HEK293 (cell line): ENCODE data around the gene ELOVL1.

Experiments
- BCL11B ChIP-seq: fragments of 450-650 bp; formaldehyde crosslinking; IDR thresholded peaks from 2 replicates; pipeline ENCODE4 v1.5.1; 2016; ENCODE audit warnings: low read depth, missing biosample characterization, missing genetic modification characterization
- KLF9 ChIP-seq: fragments of 450-650 bp; formaldehyde crosslinking; IDR thresholded peaks from 2 replicates; pipeline ENCODE4 v1.5.1; 2016; ENCODE audit warnings: missing biosample characterization, missing genetic modification characterization, low read depth
- MZF1 ChIP-seq: fragments of 450-650 bp; formaldehyde crosslinking; IDR thresholded peaks from 2 replicates; pipeline ENCODE4 v1.5.1; 2017; ENCODE audit warnings: missing biosample characterization, missing genetic modification characterization, borderline replicate concordance
- REPIN1 ChIP-seq: fragments of 450-650 bp; formaldehyde crosslinking; IDR thresholded peaks from 2 replicates; pipeline ENCODE4 v1.5.1; 2017; ENCODE audit warnings: missing biosample characterization, missing genetic modification characterization, low read depth
- ZBTB48 ChIP-seq: fragments of 450-650 bp; formaldehyde crosslinking; IDR thresholded peaks from 2 replicates; pipeline ENCODE4 v1.5.1; 2016; ENCODE audit warnings: missing biosample characterization, missing genetic modification characterization
- ZBTB8A ChIP-seq: fragments of 450-650 bp; formaldehyde crosslinking; IDR thresholded peaks from 2 replicates; pipeline ENCODE4 v1.5.1; 2016; ENCODE audit warnings: missing biosample characterization, missing genetic modification characterization
- ZFP69B ChIP-seq: fragments of 450-650 bp; formaldehyde crosslinking; IDR thresholded peaks from 2 replicates; pipeline ENCODE4 v1.5.1; 2016; ENCODE audit warnings: missing biosample characterization, missing genetic modification characterization
- ZNF169 ChIP-seq: fragments of 450-650 bp; formaldehyde crosslinking; IDR thresholded peaks from 2 replicates; pipeline ENCODE4 v1.5.1; 2016; ENCODE audit warnings: missing biosample characterization, missing genetic modification characterization
- ZNF391 ChIP-seq: fragments of 450-650 bp; formaldehyde crosslinking; IDR thresholded peaks from 2 replicates; pipeline ENCODE4 v1.5.1; 2016; ENCODE audit warnings: low read depth, missing biosample characterization, missing genetic modification characterization, borderline replicate concordance
- ZNF394 ChIP-seq: fragments of 450-650 bp; formaldehyde crosslinking; IDR thresholded peaks from 2 replicates; pipeline ENCODE4 v1.5.1; 2016; ENCODE audit warnings: missing biosample characterization, missing genetic modification characterization, mild to moderate bottlenecking, moderate library complexity, borderline replicate concordance
- ZNF530 ChIP-seq: fragments of 450-650 bp; formaldehyde crosslinking; IDR thresholded peaks from 2 replicates; pipeline ENCODE4 v1.5.1; 2016; ENCODE audit warnings: low read depth, missing biosample characterization, missing genetic modification characterization
- ZNF571 ChIP-seq: fragments of 450-650 bp; formaldehyde crosslinking; IDR thresholded peaks from 2 replicates; pipeline ENCODE4 v1.5.0; 2017; ENCODE audit warnings: missing biosample characterization, missing genetic modification characterization
- ZNF610 ChIP-seq: fragments of 450-650 bp; formaldehyde crosslinking; IDR thresholded peaks from 2 replicates; pipeline ENCODE4 v1.5.1; 2016; ENCODE audit warnings: missing biosample characterization, missing genetic modification characterization, borderline replicate concordance
- ZNF629 ChIP-seq: fragments of 450-650 bp; formaldehyde crosslinking; IDR thresholded peaks from 2 replicates; pipeline ENCODE4 v1.5.1; 2017; ENCODE audit warnings: missing biosample characterization, missing genetic modification characterization
- ZNF654 ChIP-seq: fragments of 450-650 bp; formaldehyde crosslinking; IDR thresholded peaks from 2 replicates; pipeline ENCODE4 v1.5.1; 2016; ENCODE audit warnings: low read depth, missing biosample characterization, missing genetic modification characterization
- ZNF791 ChIP-seq: fragments of 450-650 bp; formaldehyde crosslinking; IDR thresholded peaks from 2 replicates; pipeline ENCODE4 v1.5.1; 2016; ENCODE audit warnings: missing biosample characterization, missing genetic modification characterization
- ZNF843 ChIP-seq: fragments of 450-650 bp; formaldehyde crosslinking; IDR thresholded peaks from 2 replicates; pipeline ENCODE4 v1.5.1; 2016; ENCODE audit warnings: missing biosample characterization, missing genetic modification characterization
- ZSCAN23 ChIP-seq: fragments of 450-650 bp; formaldehyde crosslinking; IDR thresholded peaks from 2 replicates; pipeline ENCODE4 v1.5.1; 2016; ENCODE audit warnings: missing biosample characterization, missing genetic modification characterization
- ZXDB ChIP-seq: fragments of 450-650 bp; formaldehyde crosslinking; IDR thresholded peaks from 2 replicates; pipeline ENCODE4 v1.5.1; 2016; ENCODE audit warnings: missing biosample characterization, missing genetic modification characterization
- TF ChIP-seq, protein P1 (sequence below): fragments of 450-650 bp; formaldehyde crosslinking; IDR thresholded peaks from 2 replicates; pipeline ENCODE4 v1.5.1; 2017; ENCODE audit warnings: missing biosample characterization, missing genetic modification characterization
- TF ChIP-seq, protein P2 (sequence below): fragments of 450-650 bp; formaldehyde crosslinking; IDR thresholded peaks from 2 replicates; pipeline ENCODE4 v1.5.1; 2017; ENCODE audit warnings: missing biosample characterization, missing genetic modification characterization
- TF ChIP-seq, protein P3 (sequence below): fragments of 450-650 bp; formaldehyde crosslinking; IDR thresholded peaks from 2 replicates; pipeline ENCODE4 v1.5.1; 2016; ENCODE audit warnings: missing biosample characterization, missing genetic modification characterization, low read depth
- TF ChIP-seq, protein P4 (sequence below): fragments of 450-650 bp; formaldehyde crosslinking; IDR thresholded peaks from 2 replicates; pipeline ENCODE4 v1.5.1; 2016; ENCODE audit warnings: missing biosample characterization, missing genetic modification characterization
- TF ChIP-seq, protein P5 (sequence below): fragments of 450-650 bp; formaldehyde crosslinking; IDR thresholded peaks from 2 replicates; pipeline ENCODE4 v1.5.1; 2016; ENCODE audit warnings: missing biosample characterization, missing genetic modification characterization
- TF ChIP-seq, protein P6 (sequence below): fragments of 450-650 bp; formaldehyde crosslinking; IDR thresholded peaks from 2 replicates; pipeline ENCODE4 v1.5.0; 2017; ENCODE audit warnings: missing biosample characterization, missing genetic modification characterization, borderline replicate concordance
- TF ChIP-seq, protein P7 (sequence below): sonication (generic); formaldehyde crosslinking; IDR thresholded peaks from 2 replicates; pipeline ENCODE4 v1.8.1; 2022; ENCODE audit warnings: mild to moderate bottlenecking, moderate library complexity, missing genetic modification reagents

Gene ELOVL1

DNA sequence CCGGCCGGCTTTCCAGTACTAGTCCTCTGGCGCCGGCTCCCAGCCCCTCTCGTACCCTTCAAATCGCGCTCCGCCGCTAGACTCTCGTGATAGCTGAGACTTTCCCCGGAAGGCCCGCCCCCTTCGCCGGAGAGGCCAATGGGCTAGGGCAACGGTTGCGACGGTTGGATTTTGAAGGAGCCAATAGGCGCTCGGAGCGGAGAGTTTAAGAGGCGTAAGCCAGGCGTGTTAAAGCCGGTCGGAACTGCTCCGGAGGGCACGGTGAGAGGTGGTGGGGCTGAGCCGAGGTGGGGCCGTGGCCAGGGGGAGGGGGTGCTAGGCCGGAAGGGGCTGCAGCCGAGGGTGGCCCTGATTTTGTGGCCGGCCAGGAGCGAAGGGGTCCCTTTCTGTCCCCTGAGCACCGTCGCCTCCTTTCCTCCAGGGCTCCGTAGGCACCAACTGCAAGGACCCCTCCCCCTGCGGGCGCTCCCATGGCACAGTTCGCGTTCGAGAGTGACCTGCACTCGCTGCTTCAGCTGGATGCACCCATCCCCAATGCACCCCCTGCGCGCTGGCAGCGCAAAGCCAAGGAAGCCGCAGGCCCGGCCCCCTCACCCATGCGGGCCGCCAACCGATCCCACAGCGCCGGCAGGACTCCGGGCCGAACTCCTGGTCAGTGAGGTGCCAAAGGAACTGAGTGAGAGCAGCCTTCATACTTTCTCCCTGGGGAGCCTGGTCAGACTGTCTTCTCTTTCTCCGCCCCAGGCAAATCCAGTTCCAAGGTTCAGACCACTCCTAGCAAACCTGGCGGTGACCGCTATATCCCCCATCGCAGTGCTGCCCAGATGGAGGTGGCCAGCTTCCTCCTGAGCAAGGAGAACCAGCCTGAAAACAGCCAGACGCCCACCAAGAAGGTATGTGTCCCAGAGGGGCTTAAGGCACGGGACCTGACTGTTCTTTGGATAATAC is 8.8 kb downstream of the ELOVL1 start, which contains the start of gene CDC20 (continued):
- 0 out of 2 replicates have a peak, but pooled peaks have one; percentile 18 for TF ChIP-seq BCL11B (tag by site-specific recombination)
- no peak for TF ChIP-seq ZNF394
- peak; percentile 73 for TF ChIP-seq ZNF610 (tag by site-specific recombination)
- TF ChIP-seq ZXDB, result peak; percentile 50; the same call in 1 of the 2 replicates
- TF ChIP-seq ZNF530 (tag by site-specific recombination), result no peak
- peak; percentile 11; the same call in 1 of the 2 replicates for TF ChIP-seq ZNF843 (tag by site-specific recombination)
- TF ChIP-seq, protein P1, sequence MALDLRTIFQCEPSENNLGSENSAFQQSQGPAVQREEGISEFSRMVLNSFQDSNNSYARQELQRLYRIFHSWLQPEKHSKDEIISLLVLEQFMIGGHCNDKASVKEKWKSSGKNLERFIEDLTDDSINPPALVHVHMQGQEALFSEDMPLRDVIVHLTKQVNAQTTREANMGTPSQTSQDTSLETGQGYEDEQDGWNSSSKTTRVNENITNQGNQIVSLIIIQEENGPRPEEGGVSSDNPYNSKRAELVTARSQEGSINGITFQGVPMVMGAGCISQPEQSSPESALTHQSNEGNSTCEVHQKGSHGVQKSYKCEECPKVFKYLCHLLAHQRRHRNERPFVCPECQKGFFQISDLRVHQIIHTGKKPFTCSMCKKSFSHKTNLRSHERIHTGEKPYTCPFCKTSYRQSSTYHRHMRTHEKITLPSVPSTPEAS (tag by site-specific recombination), result no peak
- TF ChIP-seq, protein P2, sequence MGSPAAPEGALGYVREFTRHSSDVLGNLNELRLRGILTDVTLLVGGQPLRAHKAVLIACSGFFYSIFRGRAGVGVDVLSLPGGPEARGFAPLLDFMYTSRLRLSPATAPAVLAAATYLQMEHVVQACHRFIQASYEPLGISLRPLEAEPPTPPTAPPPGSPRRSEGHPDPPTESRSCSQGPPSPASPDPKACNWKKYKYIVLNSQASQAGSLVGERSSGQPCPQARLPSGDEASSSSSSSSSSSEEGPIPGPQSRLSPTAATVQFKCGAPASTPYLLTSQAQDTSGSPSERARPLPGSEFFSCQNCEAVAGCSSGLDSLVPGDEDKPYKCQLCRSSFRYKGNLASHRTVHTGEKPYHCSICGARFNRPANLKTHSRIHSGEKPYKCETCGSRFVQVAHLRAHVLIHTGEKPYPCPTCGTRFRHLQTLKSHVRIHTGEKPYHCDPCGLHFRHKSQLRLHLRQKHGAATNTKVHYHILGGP, result no peak
- TF ChIP-seq, protein P3, sequence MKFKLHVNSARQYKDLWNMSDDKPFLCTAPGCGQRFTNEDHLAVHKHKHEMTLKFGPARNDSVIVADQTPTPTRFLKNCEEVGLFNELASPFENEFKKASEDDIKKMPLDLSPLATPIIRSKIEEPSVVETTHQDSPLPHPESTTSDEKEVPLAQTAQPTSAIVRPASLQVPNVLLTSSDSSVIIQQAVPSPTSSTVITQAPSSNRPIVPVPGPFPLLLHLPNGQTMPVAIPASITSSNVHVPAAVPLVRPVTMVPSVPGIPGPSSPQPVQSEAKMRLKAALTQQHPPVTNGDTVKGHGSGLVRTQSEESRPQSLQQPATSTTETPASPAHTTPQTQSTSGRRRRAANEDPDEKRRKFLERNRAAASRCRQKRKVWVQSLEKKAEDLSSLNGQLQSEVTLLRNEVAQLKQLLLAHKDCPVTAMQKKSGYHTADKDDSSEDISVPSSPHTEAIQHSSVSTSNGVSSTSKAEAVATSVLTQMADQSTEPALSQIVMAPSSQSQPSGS, result no peak
- TF ChIP-seq, protein P4, sequence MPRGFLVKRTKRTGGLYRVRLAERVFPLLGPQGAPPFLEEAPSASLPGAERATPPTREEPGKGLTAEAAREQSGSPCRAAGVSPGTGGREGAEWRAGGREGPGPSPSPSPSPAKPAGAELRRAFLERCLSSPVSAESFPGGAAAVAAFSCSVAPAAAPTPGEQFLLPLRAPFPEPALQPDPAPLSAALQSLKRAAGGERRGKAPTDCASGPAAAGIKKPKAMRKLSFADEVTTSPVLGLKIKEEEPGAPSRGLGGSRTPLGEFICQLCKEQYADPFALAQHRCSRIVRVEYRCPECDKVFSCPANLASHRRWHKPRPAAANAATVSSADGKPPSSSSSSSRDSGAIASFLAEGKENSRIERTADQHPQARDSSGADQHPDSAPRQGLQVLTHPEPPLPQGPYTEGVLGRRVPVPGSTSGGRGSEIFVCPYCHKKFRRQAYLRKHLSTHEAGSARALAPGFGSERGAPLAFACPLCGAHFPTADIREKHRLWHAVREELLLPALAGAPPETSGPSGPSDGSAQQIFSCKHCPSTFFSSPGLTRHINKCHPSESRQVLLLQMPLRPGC (tag by site-specific recombination), result no peak
- no peak for TF ChIP-seq ZNF391 (tag by site-specific recombination)
- no peak for TF ChIP-seq ZNF654 (tag by site-specific recombination)
- TF ChIP-seq, protein P5, sequence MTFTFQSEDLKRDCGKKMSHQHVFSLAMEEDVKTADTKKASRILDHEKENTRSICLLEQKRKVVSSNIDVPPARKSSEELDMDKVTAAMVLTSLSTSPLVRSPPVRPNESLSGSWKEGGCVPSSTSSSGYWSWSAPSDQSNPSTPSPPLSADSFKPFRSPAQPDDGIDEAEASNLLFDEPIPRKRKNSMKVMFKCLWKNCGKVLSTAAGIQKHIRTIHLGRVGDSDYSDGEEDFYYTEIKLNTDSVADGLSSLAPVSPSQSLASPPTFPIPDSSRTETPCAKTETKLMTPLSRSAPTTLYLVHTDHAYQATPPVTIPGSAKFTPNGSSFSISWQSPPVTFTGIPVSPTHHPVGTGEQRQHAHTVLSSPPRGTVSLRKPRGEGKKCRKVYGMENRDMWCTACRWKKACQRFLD, result peak; percentile 10; the same call in 1 of the 2 replicates
- TF ChIP-seq MZF1, result no peak
- TF ChIP-seq ZNF571 (tag by site-specific recombination), result no peak
- peak; percentile 63 for TF ChIP-seq KLF9 (tag by site-specific recombination)
- TF ChIP-seq ZBTB8A (tag by site-specific recombination), result peak; percentile 95
- no peak for TF ChIP-seq REPIN1 (tag by site-specific recombination)
- TF ChIP-seq, protein P6, sequence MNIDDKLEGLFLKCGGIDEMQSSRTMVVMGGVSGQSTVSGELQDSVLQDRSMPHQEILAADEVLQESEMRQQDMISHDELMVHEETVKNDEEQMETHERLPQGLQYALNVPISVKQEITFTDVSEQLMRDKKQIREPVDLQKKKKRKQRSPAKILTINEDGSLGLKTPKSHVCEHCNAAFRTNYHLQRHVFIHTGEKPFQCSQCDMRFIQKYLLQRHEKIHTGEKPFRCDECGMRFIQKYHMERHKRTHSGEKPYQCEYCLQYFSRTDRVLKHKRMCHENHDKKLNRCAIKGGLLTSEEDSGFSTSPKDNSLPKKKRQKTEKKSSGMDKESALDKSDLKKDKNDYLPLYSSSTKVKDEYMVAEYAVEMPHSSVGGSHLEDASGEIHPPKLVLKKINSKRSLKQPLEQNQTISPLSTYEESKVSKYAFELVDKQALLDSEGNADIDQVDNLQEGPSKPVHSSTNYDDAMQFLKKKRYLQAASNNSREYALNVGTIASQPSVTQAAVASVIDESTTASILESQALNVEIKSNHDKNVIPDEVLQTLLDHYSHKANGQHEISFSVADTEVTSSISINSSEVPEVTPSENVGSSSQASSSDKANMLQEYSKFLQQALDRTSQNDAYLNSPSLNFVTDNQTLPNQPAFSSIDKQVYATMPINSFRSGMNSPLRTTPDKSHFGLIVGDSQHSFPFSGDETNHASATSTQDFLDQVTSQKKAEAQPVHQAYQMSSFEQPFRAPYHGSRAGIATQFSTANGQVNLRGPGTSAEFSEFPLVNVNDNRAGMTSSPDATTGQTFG (tag by site-specific recombination), result no peak
- TF ChIP-seq ZSCAN23 (tag by site-specific recombination), result no peak
- TF ChIP-seq, protein P7, sequence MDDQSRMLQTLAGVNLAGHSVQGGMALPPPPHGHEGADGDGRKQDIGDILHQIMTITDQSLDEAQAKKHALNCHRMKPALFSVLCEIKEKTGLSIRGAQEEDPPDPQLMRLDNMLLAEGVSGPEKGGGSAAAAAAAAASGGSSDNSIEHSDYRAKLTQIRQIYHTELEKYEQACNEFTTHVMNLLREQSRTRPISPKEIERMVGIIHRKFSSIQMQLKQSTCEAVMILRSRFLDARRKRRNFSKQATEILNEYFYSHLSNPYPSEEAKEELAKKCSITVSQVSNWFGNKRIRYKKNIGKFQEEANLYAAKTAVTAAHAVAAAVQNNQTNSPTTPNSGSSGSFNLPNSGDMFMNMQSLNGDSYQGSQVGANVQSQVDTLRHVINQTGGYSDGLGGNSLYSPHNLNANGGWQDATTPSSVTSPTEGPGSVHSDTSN, result no peak
- no peak for TF ChIP-seq ZNF629
- TF ChIP-seq ZNF791 (tag by site-specific recombination), result no peak
- peak; percentile 72 for TF ChIP-seq ZBTB48 (tag by site-specific recombination)
- peak; percentile 75 for TF ChIP-seq ZFP69B (tag by site-specific recombination)
- TF ChIP-seq ZNF169 (tag by site-specific recombination), result no peak
